ENCODE measurements around the gene CLDN20. TPM values are rescaled to one million over a fixed set of nuclear protein-coding genes. Genes with fewer than 3 reads are reported as not detected.
A peak's percentile ranks its signal among the peaks of the same experiment; 100 is the strongest.

CLDN20 gene
- total RNA-seq, 4 donors from 2014 or later = 1.5 to 4.4 (median 3.3) TPM

GRCh38 chr6:155272353-155273232 is 8.8 kb downstream of the CLDN20 start:
- Histone ChIP-seq H3K27ac (peak overlapping the region; percentile 39 to 84 (median 62)), H3K4me3 (peak overlapping the region in 1 of 4 donors; percentile 0), H3K36me3 (no peaks in the 10 kb centered on the region), H3K27me3 (no peaks in the 10 kb centered on the region), H3K4me1 (peaks cover 0 to 56% (median 24%) of the 10 kb centered on the region in 4 donors), H3K9me3 (no peaks in the 10 kb centered on the region)
- WGBS, 2 donors = 27 to 39% methylated on average over 8 of the region's 8 CpGs
- no peak for DNase-seq (ENCODE audit: low spot score in 2 of 2)
- TF ChIP-seq, protein P1, sequence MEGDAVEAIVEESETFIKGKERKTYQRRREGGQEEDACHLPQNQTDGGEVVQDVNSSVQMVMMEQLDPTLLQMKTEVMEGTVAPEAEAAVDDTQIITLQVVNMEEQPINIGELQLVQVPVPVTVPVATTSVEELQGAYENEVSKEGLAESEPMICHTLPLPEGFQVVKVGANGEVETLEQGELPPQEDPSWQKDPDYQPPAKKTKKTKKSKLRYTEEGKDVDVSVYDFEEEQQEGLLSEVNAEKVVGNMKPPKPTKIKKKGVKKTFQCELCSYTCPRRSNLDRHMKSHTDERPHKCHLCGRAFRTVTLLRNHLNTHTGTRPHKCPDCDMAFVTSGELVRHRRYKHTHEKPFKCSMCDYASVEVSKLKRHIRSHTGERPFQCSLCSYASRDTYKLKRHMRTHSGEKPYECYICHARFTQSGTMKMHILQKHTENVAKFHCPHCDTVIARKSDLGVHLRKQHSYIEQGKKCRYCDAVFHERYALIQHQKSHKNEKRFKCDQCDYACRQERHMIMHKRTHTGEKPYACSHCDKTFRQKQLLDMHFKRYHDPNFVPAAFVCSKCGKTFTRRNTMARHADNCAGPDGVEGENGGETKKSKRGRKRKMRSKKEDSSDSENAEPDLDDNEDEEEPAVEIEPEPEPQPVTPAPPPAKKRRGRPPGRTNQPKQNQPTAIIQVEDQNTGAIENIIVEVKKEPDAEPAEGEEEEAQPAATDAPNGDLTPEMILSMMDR (IDR thresholded peaks at IDR 0.05) = no peak
- TF ChIP-seq EP300 (IDR thresholded peaks at IDR 0.05) (no peak), POLR2A (IDR thresholded peaks at IDR 0.05) (no peak)

DNA sequence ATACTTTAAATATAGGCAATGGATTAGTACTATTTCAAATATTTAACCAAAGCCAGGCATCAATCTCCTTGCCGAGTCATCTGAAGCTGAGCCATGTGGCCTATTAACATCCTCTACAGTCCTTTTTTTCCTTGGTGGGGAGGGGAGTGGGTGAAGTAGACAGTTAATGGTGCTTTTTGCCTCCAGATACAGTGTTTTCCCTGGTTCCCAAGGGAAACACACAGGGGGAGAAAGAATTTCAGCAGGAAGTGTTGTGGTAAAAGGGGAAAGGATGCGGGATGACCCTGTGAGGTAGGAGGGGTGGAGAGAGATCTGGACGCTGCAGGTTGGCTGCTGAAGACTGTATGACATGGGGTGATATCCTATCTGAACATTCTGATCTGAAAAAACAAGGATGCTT is 9.6 kb downstream of the CLDN20 start:
- H3K36me3 ChIP-seq = peaks cover 0 to under 1% (median 0%) of the 10 kb centered on the region in 3 donors
- H3K9me3 ChIP-seq = no peaks in the 10 kb centered on the region
- 22 to 36% methylated on average over 3 of the region's 3 CpGs for whole genome bisulfite sequencing, 2 donors
- peak overlapping the region; percentile 39 to 84 (median 62) for H3K27ac ChIP-seq
- no peak for DNase-seq (ENCODE audit: low spot score in 2 of 2)
- peaks cover 0 to 53% (median 24%) of the 10 kb centered on the region in 4 donors for H3K4me1 ChIP-seq
- TF ChIP-seq EP300 (IDR thresholded peaks at IDR 0.05) = peak in 1 of 2 donors; percentile 44
- TF ChIP-seq, protein P1 (IDR thresholded peaks at IDR 0.05) = no peak
- TF ChIP-seq POLR2A (IDR thresholded peaks at IDR 0.05) = no peak
- no peaks in the 10 kb centered on the region for H3K27me3 ChIP-seq
- no peak overlapping the region for H3K4me3 ChIP-seq

DNA sequence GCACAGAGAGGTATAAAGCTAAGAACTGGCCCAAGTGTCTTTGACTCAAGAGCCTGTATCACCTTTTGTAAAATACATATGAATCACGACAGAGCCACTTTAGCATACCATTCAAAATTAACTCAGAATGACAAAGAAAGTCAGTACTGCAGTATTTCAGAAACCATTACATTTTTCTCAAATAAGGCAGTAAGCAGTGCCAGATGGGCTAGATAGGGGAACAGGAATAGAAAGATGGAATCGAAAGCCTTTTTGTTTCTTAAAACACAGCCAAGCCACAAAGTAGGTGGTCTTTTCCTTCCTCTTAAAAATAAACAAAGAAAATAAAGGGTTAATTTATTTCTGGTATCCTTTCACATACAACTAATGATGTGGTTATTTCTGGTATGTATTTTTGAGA is 10.3 kb downstream of the CLDN20 start:
- H3K36me3 ChIP-seq = peaks cover 0 to 4% (median 0%) of the 10 kb centered on the region in 3 donors
- H3K9me3 ChIP-seq = no peaks in the 10 kb centered on the region
- WGBS, 2 donors = 29 to 52% methylated on average over 2 of the region's 2 CpGs
- TF ChIP-seq EP300 (IDR thresholded peaks at IDR 0.05) (no peak), POLR2A (IDR thresholded peaks at IDR 0.05) (no peak)
- TF ChIP-seq, protein P1 (IDR thresholded peaks at IDR 0.05) = no peak
- H3K27me3 ChIP-seq = no peaks in the 10 kb centered on the region
- no peak for DNase-seq (ENCODE audit: low spot score in 2 of 2)
- H3K4me3 ChIP-seq = no peak overlapping the region
- H3K27ac ChIP-seq = peak overlapping the region in 3 of 4 donors; percentile 44 to 84 (median 74)
- H3K4me1 ChIP-seq = peaks cover 0 to 52% (median 24%) of the 10 kb centered on the region in 4 donors

DNA sequence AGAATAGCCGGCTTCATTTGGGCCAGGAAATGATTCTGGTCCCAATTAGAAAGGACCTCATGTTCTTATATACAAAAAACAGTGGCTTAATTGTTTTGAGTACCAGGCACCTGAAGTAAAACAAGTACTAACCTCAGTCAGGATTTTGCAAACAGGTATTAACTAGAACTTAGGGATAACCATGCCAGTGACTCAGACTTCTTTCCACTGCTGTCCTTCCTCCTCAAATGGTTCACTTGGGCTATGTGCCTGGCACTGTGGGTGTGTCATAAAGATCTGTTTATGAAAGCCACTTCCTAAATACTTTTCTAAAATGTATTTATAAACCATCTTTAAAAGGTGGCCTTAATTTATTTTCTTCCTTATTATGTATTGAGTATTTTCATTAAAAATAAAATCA is 10.7 kb downstream of the CLDN20 start:
- Histone ChIP-seq H3K27ac (peak overlapping the region in 2 of 4 donors; percentile 74 to 84), H3K27me3 (no peaks in the 10 kb centered on the region), H3K4me3 (no peak overlapping the region), H3K9me3 (no peaks in the 10 kb centered on the region), H3K36me3 (peaks cover 0 to 4% (median 0%) of the 10 kb centered on the region in 3 donors), H3K4me1 (peaks cover 0 to 52% (median 24%) of the 10 kb centered on the region in 4 donors)
- TF ChIP-seq, protein P1 (IDR thresholded peaks at IDR 0.05) = no peak
- TF ChIP-seq POLR2A (IDR thresholded peaks at IDR 0.05) (no peak), EP300 (IDR thresholded peaks at IDR 0.05) (no peak)
- DNase-seq (ENCODE audit: low spot score in 2 of 2) = no peak
- 45% methylated on average over 1 of the region's 1 CpG for WGBS, 2 donors
